Activated CD4-positive, alpha-beta memory T cell treated with anti-CD3 and anti-CD28 coated beads, Interleukin-2, amount 10 ng/mL, durations not matched to agents 7 days and 5 days (primary cell): Measurements from ENCODE around the gene FN3K. TPM values are rescaled to one million over a fixed set of nuclear protein-coding genes. Genes with fewer than 3 reads are reported as not detected.
A peak's percentile ranks its signal among the peaks of the same experiment; 100 is the strongest.

Experiments
- CTCF ChIA-PET: fragments of 350-600 bp; sonication (Branson Sonifier 250); formaldehyde crosslinking; loops from one replicate; lab custom pipeline; 2021; ENCODE audit warnings: antibody characterized with exemption, inconsistent platforms; lab: Charles Lee
- POLR2A ChIA-PET: fragments of 350-600 bp; sonication (Branson Sonifier 250); formaldehyde crosslinking; loops from one replicate; lab custom pipeline; 2021; ENCODE audit warnings: antibody characterized with exemption; lab: Charles Lee
- DNase-seq: peaks from one replicate; pipeline ENCODE4 v3.0.0-alpha.2; 2020
- H3K27ac Mint-ChIP-seq: one replicate; pipeline ENCODE4 v1.8.0; 2021; ENCODE audit warnings: mild to moderate bottlenecking, mixed read lengths
- H3K27me3 Mint-ChIP-seq: one replicate; pipeline ENCODE4 v1.8.0; 2021; ENCODE audit warnings: mixed read lengths
- H3K36me3 Mint-ChIP-seq: one replicate; pipeline ENCODE4 v1.8.0; 2021; ENCODE audit warnings: low read depth, mixed read lengths
- H3K4me1 Mint-ChIP-seq: one replicate; pipeline ENCODE4 v1.8.0; 2021; ENCODE audit warnings: mixed read lengths
- H3K4me3 Mint-ChIP-seq: one replicate; pipeline ENCODE4 v1.8.0; 2021; ENCODE audit warnings: mild to moderate bottlenecking, mixed read lengths
- H3K9me3 Mint-ChIP-seq: one replicate; pipeline ENCODE4 v1.8.0; 2021; ENCODE audit warnings: mixed read lengths
- total RNA-seq, 2 experiments: library from RNA; stranded (reverse); gene quantifications; one replicate each; pipeline ENCODE4 v1.2.3, GENCODE V29; 2021

FN3K gene
- total RNA-seq, 2 experiments from 2014 or later, result 2.4 to 3.7 TPM

DNA sequence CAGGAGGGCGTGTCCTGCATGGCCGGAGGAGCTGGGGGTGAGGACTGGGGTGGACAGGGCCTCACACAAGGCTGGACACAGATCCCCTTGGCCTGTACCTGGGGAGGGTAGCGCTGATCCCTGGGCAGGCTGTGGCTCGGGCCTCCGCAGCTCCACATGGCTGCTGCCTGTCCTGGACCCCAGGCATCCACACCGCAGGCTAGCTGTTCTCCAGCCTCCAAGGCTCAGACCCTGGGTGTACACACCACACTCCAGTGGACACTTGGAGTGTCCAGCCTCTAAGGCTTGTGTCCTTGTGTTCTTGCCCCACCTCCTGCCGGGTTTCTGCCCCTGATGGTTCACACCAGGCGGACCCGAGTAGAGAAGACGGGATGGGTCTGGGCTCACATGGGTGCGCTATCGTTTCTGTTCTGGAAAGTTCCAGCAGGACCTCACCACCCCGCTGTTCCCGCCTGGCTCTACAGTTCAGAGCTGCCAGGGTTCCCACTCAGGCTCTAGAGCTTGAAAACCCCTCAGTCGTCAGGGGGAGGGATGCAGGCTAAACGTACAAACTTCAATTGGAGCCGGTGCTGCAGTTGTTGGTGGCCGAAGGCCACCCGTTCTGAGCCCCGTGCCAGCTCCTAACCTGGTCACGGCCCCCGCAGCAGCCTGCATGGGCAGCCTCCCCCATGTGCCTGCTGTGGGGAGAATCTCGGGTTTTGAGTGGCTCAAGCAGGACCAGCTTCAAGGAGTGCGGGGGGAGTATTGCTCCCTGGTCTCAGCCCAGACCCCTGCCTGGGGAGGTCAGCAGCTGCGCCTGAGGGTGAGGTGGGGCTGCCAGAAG is 25.5 kb upstream of the FN3K start:
- H3K9me3 Mint-ChIP-seq, result no peaks in the 10 kb centered on the region
- no peak overlapping the region for H3K4me3 Mint-ChIP-seq
- peaks cover 2% of the 10 kb centered on the region for H3K27me3 Mint-ChIP-seq
- no peaks in the 10 kb centered on the region for H3K36me3 Mint-ChIP-seq
- DNase-seq, result no peak
- ChIA-PET CTCF (no interaction called here), POLR2A (no interaction called here)
- peaks cover 6% of the 10 kb centered on the region for H3K4me1 Mint-ChIP-seq
- H3K27ac Mint-ChIP-seq, result no peak overlapping the region

DNA sequence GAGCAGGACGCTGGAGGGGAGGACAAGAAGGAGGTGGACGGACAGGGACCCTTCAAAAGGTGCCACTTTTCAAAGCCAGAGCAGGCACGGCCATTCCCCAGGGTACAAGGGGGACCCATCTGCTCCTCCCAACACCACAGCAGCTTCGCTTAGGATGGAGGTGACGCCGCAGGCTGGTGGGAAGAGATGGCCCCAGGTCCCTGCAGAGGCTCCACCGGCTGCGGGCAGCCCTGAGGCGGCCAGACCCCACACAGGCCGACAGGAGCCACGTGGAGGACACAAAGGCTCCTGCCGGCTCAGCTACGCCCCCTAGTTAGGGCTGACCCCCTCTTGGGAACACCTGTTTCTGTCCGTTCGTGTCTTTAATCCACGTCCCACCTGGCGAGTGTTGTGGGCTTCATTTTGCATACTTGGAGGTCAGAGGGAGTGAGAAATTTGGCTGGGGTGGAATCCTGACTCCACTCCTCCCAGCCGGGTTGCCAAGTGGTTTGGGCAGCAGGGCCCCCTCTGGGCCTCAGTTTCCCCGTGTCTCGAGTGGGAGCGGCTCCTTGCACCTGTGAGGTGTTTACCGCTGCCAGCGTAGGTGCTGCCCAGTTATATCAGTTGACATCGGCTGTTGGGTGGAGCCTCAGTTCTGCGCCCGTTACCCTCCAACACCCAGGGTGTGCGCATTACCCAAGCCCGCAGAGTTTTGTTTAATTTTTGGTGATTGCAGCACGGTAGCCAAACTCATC is 24.7 kb upstream of the FN3K start:
- Mint-ChIP-seq H3K4me3 (no peak overlapping the region), H3K9me3 (no peaks in the 10 kb centered on the region), H3K36me3 (no peaks in the 10 kb centered on the region), H3K27ac (no peak overlapping the region), H3K4me1 (peaks cover 7% of the 10 kb centered on the region), H3K27me3 (peaks cover 2% of the 10 kb centered on the region)
- CTCF ChIA-PET, result no interaction called here
- DNase-seq, result no peak
- POLR2A ChIA-PET, result no interaction called here

DNA sequence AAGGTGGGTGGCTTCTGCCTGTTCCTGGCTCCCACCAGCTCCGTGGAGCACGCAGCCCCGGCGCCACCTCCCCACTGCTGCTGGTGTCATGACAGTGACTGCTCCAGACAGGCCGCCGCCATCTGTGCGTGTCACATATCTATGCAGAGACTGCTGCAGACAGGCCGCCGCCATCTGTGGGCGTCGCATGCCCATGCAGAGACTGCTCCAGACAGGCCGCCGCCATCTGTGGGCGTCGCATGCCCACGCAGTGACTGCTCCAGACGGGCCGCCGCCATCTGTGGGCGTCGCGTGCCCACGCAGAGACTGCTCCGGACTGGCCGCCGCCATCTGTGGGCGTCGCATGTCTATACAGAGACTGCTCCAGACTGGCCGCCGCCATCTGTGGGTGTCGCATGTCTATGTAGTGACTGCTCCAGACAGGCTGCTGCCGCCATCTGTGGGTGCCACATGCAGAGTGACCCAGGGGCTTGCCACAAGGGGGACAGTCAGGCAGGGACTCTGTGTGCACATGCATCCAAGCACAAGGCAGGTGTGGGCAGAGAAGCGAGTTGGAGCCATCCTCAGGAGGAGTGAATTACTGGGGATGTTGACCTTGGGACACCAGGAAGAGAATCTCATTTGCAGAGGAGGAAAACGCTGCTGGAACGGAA is 22.2 kb upstream of the FN3K start:
- ChIA-PET CTCF (no interaction called here), POLR2A (no interaction called here)
- no peak for DNase-seq
- Mint-ChIP-seq H3K9me3 (no peaks in the 10 kb centered on the region), H3K27me3 (peaks cover 2% of the 10 kb centered on the region), H3K4me1 (peaks cover 21% of the 10 kb centered on the region), H3K36me3 (peaks cover 8% of the 10 kb centered on the region), H3K4me3 (no peak overlapping the region), H3K27ac (no peak overlapping the region)

DNA sequence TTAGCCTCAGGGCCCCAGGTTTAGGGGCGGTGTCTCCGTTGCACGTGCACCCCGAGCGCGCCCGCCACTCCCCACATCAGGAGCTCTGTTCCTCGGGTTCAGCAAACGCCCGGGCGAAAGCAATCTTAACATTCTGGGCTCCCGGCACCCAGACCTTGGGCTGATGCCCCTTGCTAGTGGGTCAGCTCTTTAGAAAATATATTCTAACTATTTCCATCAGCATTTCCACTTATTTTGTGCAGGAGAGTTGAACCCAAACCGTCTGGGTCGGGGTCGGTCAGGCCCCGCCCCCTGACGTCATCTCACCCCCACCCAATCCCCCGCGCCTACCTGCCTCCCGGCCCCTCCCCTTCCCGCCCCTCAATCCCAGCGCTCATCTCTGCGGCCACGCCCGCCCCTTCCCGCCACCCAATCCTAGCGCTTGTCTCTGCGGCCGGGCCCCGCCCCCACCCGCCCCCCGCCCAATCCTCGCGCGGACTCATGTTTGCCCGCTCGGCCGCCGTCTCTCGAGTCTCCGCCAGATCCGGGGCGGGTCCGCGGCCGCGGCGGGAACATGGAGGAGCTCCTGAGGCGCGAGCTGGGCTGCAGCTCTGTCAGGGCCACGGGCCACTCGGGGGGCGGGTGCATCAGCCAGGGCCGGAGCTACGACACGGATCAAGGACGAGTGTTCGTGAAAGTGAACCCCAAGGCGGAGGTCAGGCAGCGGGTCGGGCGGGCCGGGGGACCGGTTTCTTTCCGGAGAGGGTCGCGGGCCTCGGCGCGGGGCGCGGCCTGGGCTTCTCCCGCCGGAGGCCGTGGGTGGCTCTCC is 19.0 kb upstream of the FN3K start, which contains the start of gene FN3KRP:
Gene FN3KRP (plus strand): TSS at position 504 of the 808 bp plus-strand sequence. CDS start 50 bp downstream, at position 554.
- CTCF ChIA-PET, result interaction anchor here (0.5 to 0.7 kb wide), 2 partner anchors 66 to 510 kb away, joined by 3 to 4 read pairs; no protein-coding TSS in a partner anchor
- DNase-seq, result peak; percentile 90
- peaks cover 26% of the 10 kb centered on the region for H3K4me1 Mint-ChIP-seq
- no peaks in the 10 kb centered on the region for H3K9me3 Mint-ChIP-seq
- peaks cover 2% of the 10 kb centered on the region for H3K27me3 Mint-ChIP-seq
- H3K27ac Mint-ChIP-seq, result peak within 1 kb of the TSS; percentile 86
- POLR2A ChIA-PET, result interaction anchor here (0.6 to 2.1 kb wide), 12 partner anchors 9 to 289 kb away, joined by 3 to 11 read pairs (median 4); no protein-coding TSS in a partner anchor
- peaks cover 22% of the 10 kb centered on the region for H3K36me3 Mint-ChIP-seq
- peak within 1 kb of the TSS; percentile 98 for H3K4me3 Mint-ChIP-seq

DNA sequence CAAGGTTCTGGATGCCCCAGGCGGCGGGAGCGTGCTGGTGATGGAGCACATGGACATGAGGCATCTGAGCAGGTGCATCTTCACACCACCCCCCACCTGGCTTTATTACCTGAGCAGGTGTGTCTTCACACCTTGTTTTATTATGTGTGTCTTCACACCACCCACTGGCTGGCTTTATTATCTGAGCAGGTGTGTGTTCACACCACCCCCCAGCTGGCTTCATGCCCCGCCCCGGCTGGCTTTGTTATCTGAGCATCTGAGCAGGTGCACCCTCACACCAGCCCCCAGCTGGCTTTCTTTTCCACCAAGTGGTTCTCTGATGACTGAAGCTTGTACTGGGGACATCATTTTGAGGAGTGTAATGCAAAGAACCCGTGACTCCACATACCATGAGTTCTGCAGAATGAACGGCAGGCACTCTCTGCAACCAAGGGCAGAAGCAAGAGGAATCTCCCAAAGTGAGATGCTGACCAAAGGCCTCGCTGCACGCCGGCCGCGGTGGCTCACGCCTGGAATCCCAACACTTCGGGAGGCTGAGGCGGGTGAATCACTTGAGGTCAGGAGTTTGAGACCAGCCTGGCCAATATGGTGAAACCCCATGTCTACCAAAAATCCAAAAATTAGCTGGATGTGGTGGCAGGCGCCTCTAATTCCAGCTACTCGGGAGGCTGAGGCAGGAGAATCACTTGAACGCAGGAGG is 16.3 kb upstream of the FN3K start:
- CTCF ChIA-PET, result no interaction called here
- H3K27me3 Mint-ChIP-seq, result no peaks in the 10 kb centered on the region
- H3K4me1 Mint-ChIP-seq, result peaks cover 25% of the 10 kb centered on the region
- peaks cover 37% of the 10 kb centered on the region for H3K36me3 Mint-ChIP-seq
- DNase-seq, result no peak
- POLR2A ChIA-PET, result no interaction called here
- no peaks in the 10 kb centered on the region for H3K9me3 Mint-ChIP-seq
- H3K27ac Mint-ChIP-seq, result no peak overlapping the region
- H3K4me3 Mint-ChIP-seq, result peak overlapping the region; percentile 98

DNA sequence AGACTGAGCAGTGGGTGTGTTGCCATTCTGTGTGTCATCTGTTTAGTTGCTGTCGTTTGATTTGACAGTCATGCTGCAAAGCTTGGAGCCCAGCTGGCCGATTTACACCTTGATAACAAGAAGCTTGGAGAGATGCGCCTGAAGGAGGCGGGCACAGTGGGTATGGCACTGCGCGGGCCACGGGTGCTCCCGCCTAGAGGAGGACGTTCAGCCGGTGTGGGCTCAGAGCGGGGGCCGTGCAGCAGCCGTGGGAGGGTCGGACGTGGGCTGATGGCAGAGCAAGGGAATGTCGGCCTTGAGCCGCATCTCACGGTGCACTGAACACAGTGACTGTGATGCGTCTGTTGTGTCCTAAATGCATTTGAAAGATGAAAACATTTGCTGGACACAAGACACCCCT is 15.2 kb upstream of the FN3K start:
- ChIA-PET POLR2A (no interaction called here), CTCF (no interaction called here)
- H3K4me1 Mint-ChIP-seq, result peaks cover 25% of the 10 kb centered on the region
- no peaks in the 10 kb centered on the region for H3K9me3 Mint-ChIP-seq
- H3K27ac Mint-ChIP-seq, result no peak overlapping the region
- H3K36me3 Mint-ChIP-seq, result peaks cover 37% of the 10 kb centered on the region
- no peaks in the 10 kb centered on the region for H3K27me3 Mint-ChIP-seq
- DNase-seq, result no peak
- no peak overlapping the region for H3K4me3 Mint-ChIP-seq

DNA sequence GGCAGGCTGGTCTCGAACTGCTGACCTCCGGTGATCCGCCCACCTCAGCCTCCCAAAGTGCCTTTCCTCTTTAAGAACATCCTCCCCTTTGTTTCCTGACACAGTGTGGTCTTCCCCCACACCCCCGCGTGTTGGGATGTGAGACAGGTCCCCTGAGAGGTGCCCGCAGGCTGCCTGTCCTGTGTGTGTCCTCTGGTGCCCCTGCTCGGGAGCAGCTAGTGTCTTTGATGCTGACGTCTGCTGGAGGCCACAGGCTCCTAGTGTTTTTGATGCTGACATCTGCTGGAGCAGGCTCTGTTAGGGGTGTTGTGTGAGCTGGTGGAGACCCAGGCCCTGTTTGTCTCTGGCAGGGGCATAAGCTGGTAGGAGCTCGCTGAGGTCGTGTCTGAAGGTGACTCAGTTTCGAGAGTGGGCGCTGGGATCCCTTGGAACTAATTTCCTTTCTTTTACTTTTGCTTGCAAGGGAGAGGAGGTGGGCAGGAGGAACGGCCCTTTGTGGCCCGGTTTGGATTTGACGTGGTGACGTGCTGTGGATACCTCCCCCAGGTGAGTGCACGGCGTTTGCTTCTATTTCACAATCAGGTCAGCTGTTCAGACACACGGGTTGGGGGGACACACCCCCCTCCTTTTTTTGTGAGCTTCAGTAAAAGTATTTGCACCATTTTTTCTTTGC is 12.9 kb upstream of the FN3K start:
- Mint-ChIP-seq H3K4me3 (no peak overlapping the region), H3K4me1 (peaks cover 12% of the 10 kb centered on the region), H3K27me3 (no peaks in the 10 kb centered on the region), H3K9me3 (no peaks in the 10 kb centered on the region), H3K36me3 (peaks cover 36% of the 10 kb centered on the region), H3K27ac (no peak overlapping the region)
- ChIA-PET POLR2A (no interaction called here), CTCF (no interaction called here)
- no peak for DNase-seq

DNA sequence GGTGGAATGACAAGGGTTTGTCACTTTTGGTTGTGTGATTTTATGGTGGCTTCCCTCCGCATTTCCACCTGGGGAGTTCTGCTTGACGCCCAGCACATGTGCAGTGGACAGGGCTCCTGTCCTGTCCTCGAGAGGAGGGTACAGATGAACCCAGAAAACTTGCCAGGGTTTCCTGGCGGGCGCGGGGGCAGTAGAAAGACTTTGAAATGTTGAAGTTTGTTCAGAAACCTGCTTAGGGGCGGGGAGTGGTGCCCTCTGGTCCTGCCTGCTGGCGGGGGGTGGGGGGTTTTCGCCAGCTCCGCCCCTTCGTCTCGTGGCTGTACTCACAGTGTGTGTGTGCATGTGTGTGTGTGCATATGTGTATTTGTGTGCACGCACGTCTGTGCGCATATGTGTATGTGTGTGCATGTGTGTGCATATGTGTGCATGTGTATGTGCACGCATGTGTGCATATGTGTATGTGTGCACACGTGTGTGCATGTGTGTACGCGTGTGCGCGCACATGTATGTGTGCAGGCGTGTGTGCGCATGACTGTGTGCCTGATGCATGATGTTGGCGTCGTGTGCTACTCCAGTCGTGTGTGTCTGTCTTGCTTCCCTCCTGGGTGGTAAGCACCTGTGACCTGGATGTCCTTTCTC is 12.1 kb upstream of the FN3K start:
- H3K4me1 Mint-ChIP-seq, result peaks cover 4% of the 10 kb centered on the region
- DNase-seq, result no peak
- CTCF ChIA-PET, result no interaction called here
- H3K9me3 Mint-ChIP-seq, result no peaks in the 10 kb centered on the region
- no peaks in the 10 kb centered on the region for H3K27me3 Mint-ChIP-seq
- no peak overlapping the region for H3K4me3 Mint-ChIP-seq
- H3K27ac Mint-ChIP-seq, result no peak overlapping the region
- H3K36me3 Mint-ChIP-seq, result peaks cover 36% of the 10 kb centered on the region
- POLR2A ChIA-PET, result no interaction called here

DNA sequence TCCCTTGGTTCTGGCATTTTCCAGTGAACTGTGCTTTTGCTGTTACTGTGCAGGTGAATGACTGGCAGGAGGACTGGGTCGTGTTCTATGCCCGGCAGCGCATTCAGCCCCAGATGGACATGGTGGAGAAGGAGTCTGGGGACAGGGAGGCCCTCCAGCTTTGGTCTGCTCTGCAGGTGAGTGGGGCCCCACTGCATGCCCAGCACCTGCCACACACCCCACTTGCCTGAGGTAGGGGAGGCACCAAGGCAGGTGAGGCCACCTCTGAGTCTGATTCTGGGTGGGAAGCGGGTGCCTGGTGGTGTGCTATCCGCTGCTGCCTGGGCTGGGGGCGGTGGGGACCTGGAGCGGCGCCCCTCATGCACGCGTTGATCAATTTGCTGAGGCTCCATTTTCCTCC is 9.0 kb upstream of the FN3K start:
- no peaks in the 10 kb centered on the region for H3K4me1 Mint-ChIP-seq
- peaks cover 32% of the 10 kb centered on the region for H3K36me3 Mint-ChIP-seq
- no peak overlapping the region for H3K27ac Mint-ChIP-seq
- H3K9me3 Mint-ChIP-seq, result no peaks in the 10 kb centered on the region
- ChIA-PET POLR2A (interaction anchor here (1.8 kb wide), 1 partner anchor 10 kb away, joined by 4 read pairs; the partner anchor contains the start of gene FN3KRP), CTCF (no interaction called here)
- no peaks in the 10 kb centered on the region for H3K27me3 Mint-ChIP-seq
- no peak overlapping the region for H3K4me3 Mint-ChIP-seq
- DNase-seq, result no peak

DNA sequence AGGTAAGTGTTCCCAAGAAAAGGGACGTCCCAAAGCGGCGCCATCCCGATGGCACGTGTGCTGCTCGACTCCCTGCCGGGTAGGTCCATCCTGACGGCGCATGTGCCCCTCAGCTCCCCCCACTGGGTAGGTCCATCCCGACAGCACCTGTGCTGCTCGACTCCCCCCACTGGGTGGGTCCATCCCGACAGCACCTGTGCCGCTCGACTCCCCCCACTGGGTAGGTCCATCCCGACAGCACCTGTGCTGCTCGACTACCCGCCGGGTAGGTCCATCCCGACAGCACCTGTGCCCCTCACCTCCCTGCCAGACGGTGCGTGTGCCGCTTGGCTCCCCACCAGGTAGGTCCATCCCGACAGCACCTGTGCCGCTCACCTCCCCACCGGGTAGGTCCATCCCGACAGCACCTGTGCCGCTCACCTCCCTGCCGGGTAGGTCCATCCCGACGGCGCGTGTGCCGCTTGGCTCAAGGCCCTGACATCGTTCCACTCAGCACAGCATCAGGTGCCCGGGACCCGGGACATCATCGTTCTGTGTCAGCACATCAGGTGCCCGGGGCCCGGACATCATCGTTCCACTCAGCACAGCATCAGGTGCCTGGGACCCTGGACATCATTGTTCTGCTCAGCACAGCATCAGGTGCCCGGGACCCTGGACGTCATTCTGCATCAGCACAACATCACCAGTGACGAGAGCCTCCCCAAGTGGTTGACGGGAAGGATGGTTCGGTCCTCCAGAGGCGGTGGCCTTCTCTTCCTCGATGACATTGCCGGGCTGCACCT is 5.7 kb upstream of the FN3K start:
- H3K27ac Mint-ChIP-seq, result no peak overlapping the region
- no peaks in the 10 kb centered on the region for H3K4me1 Mint-ChIP-seq
- no peak overlapping the region for H3K4me3 Mint-ChIP-seq
- DNase-seq, result no peak
- peaks cover 6% of the 10 kb centered on the region for H3K9me3 Mint-ChIP-seq
- POLR2A ChIA-PET, result interaction anchor here (1.1 kb wide), 1 partner anchor 13 kb away, joined by 5 read pairs; the partner anchor contains the start of gene FN3KRP
- CTCF ChIA-PET, result no interaction called here
- H3K27me3 Mint-ChIP-seq, result no peaks in the 10 kb centered on the region
- peaks cover 38% of the 10 kb centered on the region for H3K36me3 Mint-ChIP-seq
